GM19455 (cell line): ENCODE data around the gene SDSL.

Experiments
- ATAC-seq: cut with Tn5 transposase; IDR thresholded peaks from one replicate; pipeline ENCODE4 v1.9.1; 2021; ENCODE audit not compliant: unreplicated experiment

The SDSL gene

DNA sequence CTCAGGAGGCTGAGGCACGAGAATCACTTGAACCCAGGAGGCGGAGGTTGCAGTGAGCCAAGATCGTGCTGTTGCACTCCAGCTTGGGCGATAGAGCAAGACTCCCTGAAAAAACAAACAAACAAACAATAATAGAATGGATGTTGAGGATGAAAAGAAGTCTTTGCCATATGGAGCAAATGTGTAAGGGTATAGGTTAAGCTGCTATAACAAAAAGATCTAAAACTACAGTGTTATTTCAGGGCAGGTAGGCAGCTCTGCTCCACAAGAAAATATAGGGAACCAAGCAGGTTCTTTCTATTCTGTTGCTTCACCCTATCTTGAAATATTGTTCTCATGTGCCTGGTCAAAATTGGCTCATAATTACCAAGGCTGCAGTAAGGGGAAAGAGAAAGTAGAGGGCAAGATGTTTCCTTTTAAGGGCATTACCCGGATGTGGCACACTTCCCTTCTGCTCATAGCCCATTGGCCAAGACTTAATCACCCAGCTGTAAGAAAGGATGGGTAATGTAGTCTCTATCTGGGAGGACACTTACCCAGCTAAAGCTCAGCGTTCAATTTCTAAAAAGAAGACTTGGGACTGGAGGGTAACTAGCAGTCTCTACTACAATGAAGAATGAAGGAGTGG lies 23.5 kb downstream of the SDSL start:
- ATAC-seq = no peak

DNA sequence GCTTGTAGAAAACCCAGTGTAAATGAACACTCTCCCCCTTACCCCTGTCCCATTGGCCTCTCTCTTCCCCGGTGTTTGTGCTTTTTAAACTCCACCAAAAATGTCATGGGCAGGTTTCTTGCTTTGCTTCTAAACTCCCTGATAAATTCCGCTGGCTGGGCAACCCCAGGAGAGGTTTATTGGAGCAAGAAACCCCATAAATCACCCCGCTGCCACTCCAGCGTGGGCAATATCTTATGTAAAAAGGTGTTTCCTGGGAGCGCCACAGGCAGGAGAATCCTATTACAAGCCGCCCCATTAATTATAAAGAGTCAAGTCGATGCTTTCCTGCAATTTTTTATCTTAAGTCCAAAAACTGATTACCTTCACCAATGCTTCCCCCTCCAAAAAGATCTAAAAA lies 26.7 kb downstream of the SDSL start:
- ATAC-seq = no peak

DNA sequence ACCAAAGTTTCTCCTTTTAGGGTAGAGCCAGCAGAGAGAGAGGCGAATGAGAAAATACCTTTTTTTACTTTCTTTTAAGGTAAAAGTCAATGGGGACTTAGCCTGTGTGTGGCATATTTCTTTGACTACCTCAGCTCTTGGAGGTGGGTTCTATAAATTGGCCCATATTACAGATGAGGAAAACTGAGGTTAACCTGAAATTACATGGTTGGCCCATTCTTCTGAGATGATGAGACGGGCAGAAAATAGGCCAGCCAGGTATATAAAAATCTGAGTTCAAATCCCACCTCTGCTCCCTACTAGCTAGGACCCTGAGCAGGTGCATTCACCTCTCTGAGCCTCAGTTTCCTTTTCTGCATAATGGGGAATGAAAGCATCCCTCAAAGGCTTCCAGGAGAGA lies 27.1 kb downstream of the SDSL start:
- ATAC-seq = no peak

DNA sequence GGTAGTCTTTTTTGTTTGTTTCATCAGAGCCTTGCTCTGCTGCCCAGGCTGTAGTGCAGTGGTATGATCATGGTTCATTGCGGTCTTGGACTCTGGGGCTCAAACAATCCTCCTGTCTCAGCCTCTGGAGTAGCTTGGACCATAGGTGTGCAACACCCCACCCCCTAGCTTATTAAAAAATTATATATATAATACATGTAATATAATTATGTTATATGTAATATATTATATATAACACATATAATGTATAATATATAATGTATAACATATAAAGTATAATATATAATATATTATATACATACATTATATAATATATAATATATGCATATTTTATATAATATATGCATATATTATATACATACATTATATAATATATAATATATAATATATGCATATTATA lies 27.7 kb downstream of the SDSL start:
- no peak for ATAC-seq

DNA sequence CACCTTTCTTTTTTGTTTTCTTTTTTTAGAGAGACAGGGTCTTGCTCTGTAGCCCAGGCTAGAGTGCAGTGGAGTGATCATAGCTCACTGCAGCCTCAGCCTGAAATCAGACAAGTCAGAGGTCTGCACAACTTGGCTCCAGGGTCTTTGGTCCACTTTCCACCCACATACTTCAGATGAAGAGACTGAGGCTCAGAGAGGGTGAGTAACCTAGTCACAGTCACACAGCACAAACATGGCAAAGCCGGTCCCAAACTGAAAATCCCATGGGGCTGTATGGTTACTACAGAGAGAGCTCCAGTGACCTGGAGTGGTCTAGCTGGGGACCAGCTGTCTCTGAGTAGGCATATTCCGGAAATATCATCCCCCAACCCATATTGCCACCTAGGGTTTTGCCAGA lies 30.3 kb downstream of the SDSL start:
- no peak for ATAC-seq

DNA sequence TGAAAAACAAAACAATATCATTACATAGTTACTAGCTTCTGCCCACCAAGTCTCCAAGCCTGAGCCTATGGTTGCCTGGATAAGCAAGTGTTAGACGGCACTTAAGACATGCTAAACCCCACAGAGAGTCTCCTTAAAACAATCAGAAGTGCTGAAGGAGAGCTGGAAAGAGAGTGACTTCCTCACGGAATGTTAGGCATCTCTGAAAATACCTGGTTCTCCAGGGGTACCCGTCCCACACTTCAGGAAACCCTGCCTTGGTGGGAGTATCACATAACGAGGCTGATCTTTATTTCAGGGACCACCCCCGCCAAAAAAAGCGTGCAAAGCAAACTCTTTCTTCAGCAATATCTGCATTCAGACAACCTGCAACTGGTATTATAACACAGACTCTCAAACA lies 31.1 kb downstream of the SDSL start:
- no peak for ATAC-seq

DNA sequence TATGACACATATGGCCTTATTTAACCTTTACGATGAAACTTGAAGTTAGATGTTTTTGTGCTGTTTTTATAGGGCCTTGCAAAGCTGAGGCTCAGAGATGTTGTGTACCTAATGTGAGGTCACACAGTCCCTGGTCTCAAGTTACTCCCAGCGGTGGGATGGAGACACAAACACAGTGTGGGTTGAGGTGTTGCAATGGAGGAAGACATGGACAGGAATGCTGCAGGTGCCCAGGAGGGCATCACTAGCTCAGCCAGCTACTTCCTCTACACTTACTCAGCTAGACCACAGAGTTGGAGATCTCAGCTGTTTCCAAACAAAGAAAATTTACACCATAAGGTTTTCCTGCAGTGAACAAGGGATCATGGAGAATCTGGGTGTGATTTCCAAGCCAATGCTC lies 34.0 kb downstream of the SDSL start:
- no peak for ATAC-seq

DNA sequence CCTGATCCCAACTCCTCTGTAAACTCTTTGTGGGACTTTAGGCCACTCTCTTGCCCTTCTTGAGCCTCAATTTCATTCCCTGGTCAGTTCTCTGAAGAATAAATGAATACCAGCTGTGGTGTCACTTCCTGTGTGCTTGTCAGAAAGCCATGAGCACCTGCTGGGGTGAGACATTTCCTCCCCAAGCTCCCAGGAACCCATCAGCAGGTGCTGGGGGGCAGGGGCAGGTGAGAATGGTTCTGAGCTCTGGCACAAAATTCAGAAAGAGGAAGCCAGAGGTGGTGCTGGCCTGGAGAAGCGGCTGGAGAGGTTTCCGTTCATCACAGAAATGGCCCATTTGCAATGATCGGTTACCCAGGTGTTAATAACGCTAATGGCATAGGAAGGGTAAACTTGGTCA lies 34.6 kb downstream of the SDSL start:
- no peak for ATAC-seq

DNA sequence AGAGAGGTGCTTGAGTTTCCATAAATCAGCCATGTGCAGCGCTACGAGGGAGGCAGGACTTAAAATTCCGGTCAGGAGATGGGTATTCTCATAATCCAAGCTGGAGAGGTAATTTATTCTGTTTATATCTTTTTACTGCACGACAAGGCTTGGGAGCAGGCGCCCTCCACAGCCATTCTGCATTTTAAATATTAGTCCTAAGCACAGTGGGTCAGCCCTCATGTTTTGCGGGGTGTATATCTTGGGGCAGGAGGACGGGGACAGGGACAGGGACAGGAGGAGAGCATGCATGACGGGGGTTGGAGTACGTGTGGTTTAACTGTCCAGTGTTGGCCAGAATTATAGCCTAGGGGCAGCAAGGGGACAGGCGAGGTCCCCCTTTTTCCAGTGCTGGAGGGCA lies 35.0 kb downstream of the SDSL start:
- ATAC-seq = no peak

DNA sequence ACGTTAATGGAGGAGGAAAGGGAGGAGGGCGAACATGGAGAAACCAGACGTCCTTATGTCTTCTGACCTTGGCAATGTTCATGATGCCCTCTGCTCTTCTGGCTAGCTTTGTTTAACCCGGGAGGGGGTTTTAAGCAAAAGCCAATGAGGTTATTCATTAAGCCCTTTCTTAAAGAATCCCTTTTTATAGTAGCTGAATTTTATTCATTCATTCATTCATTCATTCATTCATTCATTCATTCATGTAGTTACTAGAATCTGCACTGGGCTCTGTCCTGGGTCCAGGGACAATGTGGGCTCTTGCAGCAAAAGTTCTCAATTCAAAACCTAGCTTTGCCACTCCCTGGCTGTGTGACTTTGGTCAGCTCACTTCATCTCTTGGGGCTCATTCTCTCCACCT lies 35.5 kb downstream of the SDSL start:
- ATAC-seq = no peak

DNA sequence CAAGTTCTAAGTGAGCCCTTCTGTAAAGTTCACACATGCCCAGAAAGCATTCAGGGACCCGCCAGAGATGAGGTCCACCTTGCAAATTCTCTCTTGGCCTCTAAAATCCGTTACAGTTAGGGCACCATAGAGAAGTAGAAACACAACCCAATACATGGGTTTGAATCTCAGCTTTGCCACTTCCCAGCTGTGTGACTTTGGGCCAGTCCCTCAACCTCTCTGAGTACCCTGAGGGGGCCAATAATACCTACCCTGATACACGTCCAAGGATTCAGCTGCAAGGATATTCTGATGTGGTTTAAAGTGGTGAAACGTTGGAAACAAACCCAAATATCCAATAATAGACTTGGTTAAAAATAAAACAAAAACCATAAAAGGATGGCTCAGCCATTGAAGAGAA lies 37.8 kb downstream of the SDSL start:
- no peak for ATAC-seq

DNA sequence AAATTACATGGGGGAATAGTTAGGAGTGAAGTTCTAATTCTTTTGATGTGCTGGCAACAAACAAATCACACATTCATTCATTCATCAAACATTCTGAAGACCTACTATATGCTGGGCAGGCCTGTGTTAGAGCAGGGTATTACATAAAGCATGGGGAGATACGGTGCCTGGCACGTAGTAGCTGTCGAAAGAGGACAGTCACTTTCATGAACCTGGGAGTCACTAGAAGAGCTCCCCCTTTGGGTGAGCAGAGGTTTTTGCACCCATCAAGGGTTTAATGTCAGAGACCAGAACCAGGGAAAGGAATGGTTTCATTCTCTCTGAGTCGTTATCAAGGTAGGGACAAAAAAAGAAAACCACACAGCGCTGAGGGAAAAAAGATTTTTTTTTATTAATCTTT lies 39.5 kb downstream of the SDSL start:
- no peak for ATAC-seq

DNA sequence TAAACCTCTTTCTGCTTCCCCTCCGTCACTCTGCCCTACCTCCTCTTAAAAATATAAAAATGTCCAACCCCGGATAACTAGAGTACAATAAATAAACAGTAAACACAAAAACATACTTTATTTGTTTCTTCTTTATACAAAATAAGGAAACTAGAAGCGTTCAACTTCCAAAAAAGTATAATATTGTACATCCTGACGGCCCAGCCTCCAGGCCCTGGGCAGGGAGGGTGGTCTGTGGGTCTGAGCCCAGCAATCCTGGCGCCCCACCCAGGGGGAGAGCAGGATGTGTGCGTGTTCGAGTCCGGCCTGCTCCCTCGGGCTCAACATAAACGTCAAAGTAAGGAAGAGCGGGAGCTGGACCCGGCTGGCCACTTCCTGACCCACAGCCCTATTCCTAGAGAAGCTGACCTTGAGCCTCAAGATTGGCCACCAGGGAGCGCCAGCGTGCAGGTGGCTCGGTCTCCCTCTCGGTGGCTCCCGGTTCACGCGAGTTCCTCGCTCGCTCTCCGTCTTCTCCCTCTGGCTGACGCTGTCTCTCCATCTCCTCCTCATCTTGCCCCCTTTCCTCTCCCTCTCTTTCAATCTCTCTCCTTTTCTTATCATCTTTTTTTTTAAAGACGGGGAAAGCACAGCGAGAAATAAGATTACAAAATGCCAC lies 40.1 kb downstream of the SDSL start:
- ATAC-seq = no peak

DNA sequence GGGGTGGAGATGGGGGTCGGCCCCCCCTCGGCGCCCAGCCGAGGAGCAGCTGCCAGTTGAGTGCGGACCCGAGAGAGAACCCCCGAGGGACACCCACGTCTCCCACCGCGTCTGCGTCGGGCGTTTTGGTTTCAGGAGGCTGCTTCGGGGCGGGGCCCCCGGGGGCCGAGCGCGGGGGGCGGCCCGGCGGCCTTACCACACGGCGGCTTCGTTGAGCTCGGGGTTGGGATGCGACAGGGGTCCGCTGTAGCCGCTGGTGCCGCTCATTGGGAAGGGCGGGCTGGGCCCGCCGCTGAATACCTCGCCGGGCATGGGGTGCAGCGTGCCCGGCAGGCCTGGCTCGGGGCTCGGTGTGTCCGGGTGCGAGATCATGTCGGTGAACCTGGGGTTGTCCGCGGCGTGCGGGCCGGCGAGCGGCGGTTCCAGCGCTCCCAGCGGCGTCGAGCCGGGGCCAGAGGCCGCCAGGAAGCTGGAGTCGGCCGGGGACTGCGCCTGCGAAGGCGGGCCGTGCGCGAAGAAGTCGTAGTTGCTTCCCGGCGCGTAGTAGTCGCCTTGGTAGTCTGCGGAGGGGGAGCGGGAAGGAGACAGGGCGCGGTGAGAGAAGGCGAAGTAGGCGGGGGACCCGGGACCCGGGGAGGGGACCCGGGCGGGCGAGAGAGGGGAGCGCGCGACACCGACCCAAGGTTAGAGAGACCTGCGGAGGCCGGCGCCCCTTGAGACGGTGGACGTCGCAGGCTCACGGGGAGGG lies 41.0 kb downstream of the SDSL start:
- ATAC-seq = no peak

DNA sequence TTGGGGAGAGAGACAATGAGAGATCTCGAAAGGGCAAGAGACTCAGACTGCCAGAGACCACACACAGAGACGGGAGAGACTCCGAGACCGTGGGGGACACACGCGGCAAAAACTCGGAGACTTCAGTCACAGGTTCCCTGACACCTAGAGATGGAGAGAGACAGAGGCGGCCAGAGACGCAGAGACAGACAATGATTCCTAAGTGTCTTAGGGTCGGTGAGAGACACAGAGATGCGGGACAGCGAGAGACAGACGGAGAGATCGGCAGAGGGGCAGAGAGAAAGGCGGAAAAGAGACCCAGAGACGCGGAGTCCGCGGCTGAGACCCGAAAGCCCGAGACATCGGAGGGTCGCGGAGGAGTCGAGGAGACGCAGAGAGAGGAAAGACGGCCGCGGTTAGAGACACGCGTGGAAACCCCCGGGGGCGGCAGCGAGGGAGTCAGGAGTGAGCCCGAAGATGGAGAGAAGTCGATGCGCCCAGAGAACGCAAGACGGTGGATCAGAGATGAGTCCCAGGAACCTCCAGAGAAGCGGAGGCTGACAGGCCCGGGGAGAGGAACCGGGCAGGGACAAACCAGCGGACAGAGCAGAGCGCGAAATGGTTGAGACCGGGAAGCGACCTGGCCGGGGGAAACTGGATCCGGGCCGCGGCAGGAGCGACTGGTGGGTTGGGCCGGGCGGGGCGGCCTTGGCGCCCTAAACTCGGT lies 41.7 kb downstream of the SDSL start:
- ATAC-seq = no peak

DNA sequence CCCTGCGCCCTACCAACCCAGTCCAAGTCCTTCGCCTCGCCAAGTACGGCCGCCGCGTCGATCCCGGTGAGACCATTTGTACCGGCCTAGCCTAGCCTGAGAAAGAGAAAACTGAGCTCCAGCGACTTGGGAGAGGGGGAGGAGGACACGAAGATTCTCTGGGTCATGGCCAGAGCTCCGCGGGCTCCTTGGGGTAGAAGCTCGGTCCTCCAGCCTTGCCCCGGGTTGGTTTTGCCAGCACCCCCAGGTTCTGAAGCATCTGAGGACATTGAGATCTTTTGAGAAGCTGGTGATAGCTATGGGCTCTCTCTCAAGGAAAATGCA lies 42.2 kb downstream of the SDSL start:
- ATAC-seq = no peak

DNA sequence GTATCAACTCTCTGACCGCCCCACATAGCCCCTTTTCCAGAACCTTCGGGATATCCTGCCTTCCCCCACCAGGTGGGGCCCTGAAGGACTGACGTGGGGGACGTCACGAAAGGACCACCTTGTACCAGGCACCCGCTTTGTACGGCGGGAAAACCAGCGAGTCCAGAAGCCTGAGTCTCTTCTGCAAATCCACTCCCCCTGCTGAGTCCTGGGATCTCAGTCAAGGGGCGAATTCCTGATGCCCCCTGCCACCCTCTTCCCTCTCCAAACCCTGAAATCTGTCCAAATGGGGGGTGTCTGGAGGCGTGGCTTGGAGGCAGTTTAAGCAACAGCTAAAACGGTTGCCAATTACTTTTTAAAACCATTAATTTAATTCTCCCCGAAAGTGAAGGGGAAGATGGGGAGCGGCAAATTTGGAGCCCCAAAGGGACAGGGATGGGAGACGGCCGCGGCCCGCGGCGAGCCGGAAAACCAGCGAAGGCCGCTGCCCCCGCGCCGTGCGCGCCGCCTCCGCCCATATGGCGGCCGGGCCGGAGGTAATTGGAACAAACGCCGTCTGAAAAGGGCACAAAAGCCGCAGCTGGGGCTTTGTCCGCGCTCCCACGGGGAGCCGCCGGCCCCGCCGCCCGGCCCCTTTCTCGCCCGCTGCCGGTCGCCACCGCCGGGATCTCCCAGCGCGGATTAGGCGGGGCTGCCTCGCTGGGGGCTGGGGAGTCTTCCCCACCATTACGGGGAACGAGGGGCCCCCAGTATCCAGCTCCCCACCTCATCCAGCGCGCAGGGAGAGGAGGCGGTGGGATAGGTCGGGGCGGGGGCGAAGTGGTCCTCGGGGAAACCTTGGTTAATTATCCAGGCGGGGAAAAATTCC lies 42.9 kb downstream of the SDSL start:
- ATAC-seq = no peak

DNA sequence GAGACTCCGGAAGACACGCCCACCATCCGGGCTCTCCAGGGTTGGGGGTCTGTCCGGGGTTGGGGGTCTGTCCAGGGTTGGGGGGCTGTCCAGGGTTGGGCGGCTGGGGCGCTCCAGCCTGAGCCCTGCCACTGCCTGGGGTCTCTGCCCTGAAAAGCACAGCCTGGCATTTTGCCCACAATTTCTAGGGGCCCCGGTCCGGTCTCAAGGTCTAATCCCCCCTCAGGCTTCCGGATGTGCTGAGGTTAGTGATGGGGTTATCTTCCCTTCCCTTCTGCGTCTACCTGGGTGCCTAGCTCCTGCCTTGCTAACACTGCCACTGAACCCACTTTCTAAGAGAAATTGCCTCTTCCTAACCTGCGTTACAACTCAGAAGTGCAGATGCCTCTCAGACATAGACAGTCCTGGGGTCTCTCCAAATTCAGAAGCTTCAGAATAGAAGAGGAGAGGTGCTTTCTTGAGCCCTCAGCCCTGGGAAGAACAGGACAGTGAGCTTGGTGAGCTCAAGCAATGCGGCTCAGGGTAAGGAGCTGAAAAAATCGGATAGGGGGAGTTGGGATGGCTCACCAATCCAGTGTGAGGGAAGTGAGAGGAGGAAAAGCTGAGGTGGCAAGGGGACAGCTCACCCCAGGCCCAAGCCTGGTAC lies 43.8 kb downstream of the SDSL start:
- no peak for ATAC-seq

DNA sequence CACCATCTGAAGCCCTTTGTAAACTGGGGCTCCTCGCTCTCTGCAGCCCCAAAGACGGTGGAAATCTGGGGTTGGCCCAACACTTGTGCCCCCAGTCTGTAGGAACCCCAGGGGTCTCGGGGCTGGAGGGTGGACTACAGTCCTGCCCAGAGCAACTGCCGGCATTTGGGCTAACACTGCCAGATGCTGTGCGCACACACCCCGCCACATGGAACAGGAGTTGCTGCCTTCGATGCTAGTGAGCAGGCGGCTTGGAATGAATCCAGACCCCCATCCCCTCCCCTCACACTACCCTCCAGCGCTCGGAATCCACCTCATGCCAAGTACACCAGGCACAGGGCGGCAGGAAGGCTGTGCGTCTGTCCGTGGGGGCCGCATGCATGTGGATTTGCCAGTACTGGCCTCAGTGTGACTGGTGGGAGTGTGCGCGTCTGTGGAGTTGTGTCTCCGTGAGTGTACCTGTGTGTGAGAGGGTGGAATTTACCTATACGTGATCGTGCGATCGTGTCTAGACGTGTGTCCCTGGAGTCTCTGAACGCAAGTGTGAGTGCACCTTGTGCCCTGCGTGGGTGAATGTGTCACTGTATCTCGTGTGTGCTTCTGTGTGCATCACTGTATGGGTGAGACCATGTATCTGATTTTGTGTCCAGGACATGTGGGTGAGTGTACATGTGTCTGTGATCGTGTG lies 44.4 kb downstream of the SDSL start:
- ATAC-seq = no peak

DNA sequence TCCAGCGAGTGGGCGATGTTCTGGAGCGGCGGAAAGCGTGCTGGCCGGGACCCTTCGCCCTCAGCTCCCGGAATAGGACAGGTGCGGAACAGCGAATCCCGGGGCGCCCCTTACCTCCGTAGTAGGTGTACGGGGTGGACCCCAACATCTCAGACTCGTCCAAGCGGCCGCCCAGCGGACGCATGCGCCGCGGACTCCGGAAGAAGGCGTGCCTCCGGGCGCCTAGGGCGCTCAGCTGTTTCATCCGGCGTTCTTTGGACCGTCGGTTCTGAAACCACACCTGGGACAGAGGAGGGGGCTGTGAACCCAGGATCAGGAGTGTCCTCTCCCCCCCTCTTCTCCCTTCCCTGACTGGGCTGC lies 44.9 kb downstream of the SDSL start:
- no peak for ATAC-seq
